Activated T-helper 2 cell treated with anti-CD3 and anti-CD28 coated beads, Interferon-gamma antibody, Interleukin-2, Interleukin-4, amounts not matched to agents 10 μg/mL and 5 μg/mL and 100 μg/mL, durations not matched to agents 14 hours and 24 hours and 36 hours (primary cell): ENCODE data around the gene CACNA1I. TPM values are rescaled to one million over a fixed set of nuclear protein-coding genes. Genes with fewer than 3 reads are reported as not detected.
"Not testable (repeated sequence)": the region's sequence is repeated elsewhere in the genome, so short reads cannot be mapped to it uniquely, and the experiment has no call there.

ENCODE experiments used
- DNase-seq: peaks from one replicate; pipeline ENCODE4 v3.0.0; 2021; ENCODE audit warnings: low spot score
- H3K27ac Mint-ChIP-seq: one replicate; pipeline ENCODE4 v1.8.0; 2021; ENCODE audit warnings: mixed read lengths
- H3K27me3 Mint-ChIP-seq: one replicate; pipeline ENCODE4 v1.8.0; 2021; ENCODE audit warnings: low read depth, mixed read lengths
- H3K36me3 Mint-ChIP-seq: one replicate; pipeline ENCODE4 v1.8.0; 2021; ENCODE audit warnings: low read depth, mixed read lengths
- H3K4me1 Mint-ChIP-seq: one replicate; pipeline ENCODE4 v1.8.0; 2021; ENCODE audit warnings: low read depth, mixed read lengths
- H3K4me3 Mint-ChIP-seq: one replicate; pipeline ENCODE4 v1.8.0; 2021; ENCODE audit warnings: low read depth, mild to moderate bottlenecking, moderate library complexity, mixed read lengths
- H3K9me3 Mint-ChIP-seq: one replicate; pipeline ENCODE4 v1.8.0; 2021; ENCODE audit warnings: mixed read lengths
- intact Hi-C: fragments of 100-400 bp; cut with micrococcal nuclease; formaldehyde crosslinking; loops from one replicate; pipeline ENCODE4 v1.15.1; 2023
- total RNA-seq: library from RNA; stranded (reverse); gene quantifications from 2 replicates; pipeline ENCODE4 v1.2.3, GENCODE V29; 2022

The CACNA1I gene
- total RNA-seq, 1 donor from 2014 or later = 0.09 TPM

DNA sequence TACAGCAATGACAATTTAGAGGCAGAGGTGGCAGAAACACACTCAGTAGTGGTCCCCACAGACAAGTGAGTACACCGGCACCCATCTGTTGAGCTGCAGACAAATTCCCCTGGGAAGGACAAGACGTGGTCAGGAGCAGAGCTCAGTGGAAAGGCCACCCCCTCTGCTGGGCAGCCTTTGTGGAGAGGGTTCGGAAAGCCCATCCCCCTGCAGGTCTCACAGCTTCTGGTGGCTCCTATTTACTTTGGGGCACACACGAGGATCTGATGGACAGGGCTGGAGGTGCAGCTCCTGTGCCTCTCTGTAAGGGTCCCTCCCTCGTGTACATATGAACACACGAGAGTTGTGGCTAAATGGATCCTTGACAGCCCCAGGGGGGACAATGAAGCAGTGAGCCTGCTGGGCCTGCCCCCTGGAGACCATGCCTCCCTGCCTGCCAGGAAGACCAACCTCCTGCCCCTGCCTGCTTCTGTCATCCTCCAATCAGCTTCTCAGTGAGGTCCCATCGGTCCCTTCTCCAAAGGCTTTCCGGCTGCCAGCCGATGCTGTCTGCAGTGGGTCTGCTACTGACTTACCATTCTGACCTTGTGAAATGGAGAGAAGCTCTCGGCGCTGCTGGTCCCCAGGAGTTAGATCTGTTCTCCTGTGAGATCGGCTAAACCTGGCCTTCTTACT lies 161.5 kb downstream of the CACNA1I start:
- Mint-ChIP-seq H3K4me1 (no peaks in the 10 kb centered on the region), H3K9me3 (no peaks in the 10 kb centered on the region), H3K27ac (no peak overlapping the region), H3K27me3 (peaks cover 37% of the 10 kb centered on the region), H3K36me3 (no peaks in the 10 kb centered on the region), H3K4me3 (no peak overlapping the region)
- DNase-seq = no peak
- intact Hi-C loops = no loop called here

DNA sequence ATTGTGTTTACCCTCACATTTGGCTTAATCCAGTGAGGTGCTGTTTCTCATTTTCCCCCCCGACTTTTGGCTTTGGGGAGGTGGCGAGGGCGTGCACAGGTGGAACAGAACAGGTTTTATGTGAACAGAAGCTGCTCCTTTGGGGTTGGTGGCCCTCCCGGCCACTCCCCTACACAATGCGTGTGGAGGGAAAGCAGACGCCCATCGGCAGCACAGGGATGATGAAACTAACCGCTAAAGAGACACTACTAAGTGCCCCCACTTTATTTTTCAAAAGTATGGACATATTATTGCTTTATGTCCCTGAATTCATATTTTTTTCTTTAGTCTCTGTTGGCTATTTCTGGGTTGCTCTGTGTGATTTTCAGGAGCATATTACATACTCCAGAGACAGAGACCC lies 162.1 kb downstream of the CACNA1I start:
- H3K9me3 Mint-ChIP-seq = no peaks in the 10 kb centered on the region
- no peak overlapping the region for H3K27ac Mint-ChIP-seq
- H3K36me3 Mint-ChIP-seq = no peaks in the 10 kb centered on the region
- no peak overlapping the region for H3K4me3 Mint-ChIP-seq
- intact Hi-C loops = no loop called here
- no peak for DNase-seq
- peaks cover 37% of the 10 kb centered on the region for H3K27me3 Mint-ChIP-seq
- H3K4me1 Mint-ChIP-seq = peaks cover 2% of the 10 kb centered on the region

DNA sequence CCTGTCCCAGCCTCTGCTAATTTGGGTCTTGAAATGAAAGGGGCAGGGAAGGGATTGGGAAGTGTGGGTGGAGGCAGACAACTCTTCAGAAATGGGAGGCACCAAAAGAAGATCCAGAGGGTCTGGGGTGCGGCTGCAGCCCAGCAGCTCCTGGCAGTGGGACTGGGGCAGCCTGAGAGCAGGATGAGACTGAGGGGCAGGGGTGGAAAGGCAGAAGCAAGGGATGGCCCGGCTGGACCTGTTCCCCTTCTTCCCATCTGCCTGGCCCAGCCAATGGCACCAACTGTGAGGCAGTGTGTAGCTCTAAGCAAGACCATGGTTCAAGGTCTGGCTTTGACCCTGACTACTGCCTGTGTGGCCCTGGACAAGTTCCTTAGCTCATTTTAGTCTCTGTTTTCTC lies 162.6 kb downstream of the CACNA1I start:
- no peaks in the 10 kb centered on the region for H3K9me3 Mint-ChIP-seq
- H3K27me3 Mint-ChIP-seq = peaks cover 38% of the 10 kb centered on the region
- intact Hi-C loops = no loop called here
- H3K4me3 Mint-ChIP-seq = no peak overlapping the region
- H3K27ac Mint-ChIP-seq = no peak overlapping the region
- no peaks in the 10 kb centered on the region for H3K36me3 Mint-ChIP-seq
- H3K4me1 Mint-ChIP-seq = peaks cover 4% of the 10 kb centered on the region
- no peak for DNase-seq

- DNase-seq, intact Hi-C loops, H3K36me3 Mint-ChIP-seq, H3K4me1 Mint-ChIP-seq, H3K9me3 Mint-ChIP-seq, H3K4me3 Mint-ChIP-seq, H3K27ac Mint-ChIP-seq: not testable (repeated sequence)
- H3K27me3 Mint-ChIP-seq = peaks cover 39% of the 10 kb centered on the region
These were observed 163.5 kb downstream of the CACNA1I start for GRCh38 chr22:39734046-39734445.

DNA sequence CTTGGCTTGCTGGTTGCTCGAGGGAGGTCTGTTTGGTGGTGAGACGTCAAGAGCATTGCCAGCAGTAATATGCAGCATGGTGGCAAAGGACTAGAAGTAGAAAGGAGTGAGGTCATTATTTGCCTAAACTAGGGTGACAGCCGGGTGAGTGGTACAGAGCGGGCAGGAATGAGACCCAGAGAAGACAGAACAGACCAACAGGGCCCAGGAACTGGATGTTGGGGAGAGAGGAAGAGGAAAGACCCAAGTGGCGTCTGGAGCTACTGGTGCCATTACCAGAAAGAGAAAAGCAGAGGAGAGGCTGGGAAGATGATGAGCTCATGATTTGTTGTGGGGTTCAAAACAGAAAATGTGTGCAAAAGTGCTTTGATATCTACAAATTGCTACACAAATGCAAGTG lies 164.3 kb downstream of the CACNA1I start:
- intact Hi-C loops = no loop called here
- no peak overlapping the region for H3K4me3 Mint-ChIP-seq
- peaks cover 7% of the 10 kb centered on the region for H3K9me3 Mint-ChIP-seq
- peaks cover 39% of the 10 kb centered on the region for H3K27me3 Mint-ChIP-seq
- no peak overlapping the region for H3K27ac Mint-ChIP-seq
- H3K36me3 Mint-ChIP-seq = peaks cover 2% of the 10 kb centered on the region
- DNase-seq = no peak
- H3K4me1 Mint-ChIP-seq = peaks cover 4% of the 10 kb centered on the region

GRCh38 chr22:39735776-39736175 lies 165.2 kb downstream of the CACNA1I start:
- Mint-ChIP-seq H3K36me3 (peaks cover 2% of the 10 kb centered on the region), H3K4me3 (no peak overlapping the region), H3K27ac (no peak overlapping the region), H3K4me1 (peaks cover 4% of the 10 kb centered on the region), H3K9me3 (peaks cover 8% of the 10 kb centered on the region), H3K27me3 (peaks cover 39% of the 10 kb centered on the region)
- DNase-seq = no peak
- intact Hi-C loops = no loop called here

GRCh38 chr22:39738746-39739145 lies 168.2 kb downstream of the CACNA1I start:
- intact Hi-C loops = no loop called here
- Mint-ChIP-seq H3K36me3 (peaks cover 2% of the 10 kb centered on the region), H3K27ac (no peak overlapping the region), H3K4me1 (peaks cover 12% of the 10 kb centered on the region), H3K27me3 (peaks cover 30% of the 10 kb centered on the region), H3K9me3 (peaks cover 14% of the 10 kb centered on the region), H3K4me3 (no peak overlapping the region)
- DNase-seq = no peak

Other genes with a start within 250 kb of the CACNA1I start
- gene SYNGR1, start 220.8 kb upstream of the CACNA1I start, total RNA-seq = not detected in 2 replicates
- 25.4 and 25.8 TPM in 2 replicates for gene TAB1, start 171.0 kb upstream of the CACNA1I start, total RNA-seq
- gene MGAT3, start 113.7 kb upstream of the CACNA1I start, total RNA-seq = 0.11 and 0.21 TPM in 2 replicates
- gene MIEF1, start 68.5 kb upstream of the CACNA1I start, total RNA-seq = 46.9 and 47.5 TPM in 2 replicates
- gene ATF4, start 50.2 kb upstream of the CACNA1I start, total RNA-seq = 339 and 348 TPM in 2 replicates
- gene RPS19BP1, start 38.0 kb upstream of the CACNA1I start, total RNA-seq = 76.9 and 78.4 TPM in 2 replicates